Hair follicle dermal papilla cell (primary cell): ENCODE results near the gene KRT33B. TPM values are rescaled to one million over a fixed set of nuclear protein-coding genes. Genes with fewer than 3 reads are reported as not detected.

ENCODE experiments used
- total RNA-seq: library from RNA; depleted of rRNA; stranded (reverse); fragments of >200 nt; gene quantifications from 2 replicates; pipeline ENCODE4 v1.2.3, GENCODE V29; 2012

Gene KRT33B
- not detected in 2 replicates for total RNA-seq

GRCh38 chr17:41369713-41370112 lies at the start of gene KRT33B:
Gene KRT33B (minus strand): TSS chr17:41369813. CDS start chr17:41369750, 63 bp downstream.

GRCh38 chr17:41396996-41397660 lies 27.5 kb upstream of the KRT33B start, which contains the start of gene KRT31:
Gene KRT31 (minus strand): TSS chr17:41397608. CDS start chr17:41397539, 69 bp downstream.

GRCh38 chr17:41381943-41382342 lies 12.3 kb upstream of the KRT33B start, which contains the start of gene KRT34:
Gene KRT34 (minus strand): TSS chr17:41382306. CDS start chr17:41382246, 60 bp downstream.

GRCh38 chr17:41350381-41350878 lies 19.2 kb downstream of the KRT33B start, which contains the start of gene KRT33A:
Gene KRT33A (minus strand): TSS chr17:41350828. CDS start chr17:41350767, 61 bp downstream.

GRCh38 chr17:41315204-41315794 lies 54.3 kb downstream of the KRT33B start, which contains the start of gene KRTAP17-1:
Gene KRTAP17-1 (minus strand): TSS chr17:41315710. CDS start chr17:41315650, 60 bp downstream.

Other genes with a start within 250 kb of the KRT33B start
- gene KRTAP4-12, start 245.6 kb downstream of the KRT33B start, total RNA-seq: not detected in 2 replicates
- gene KRTAP4-6, start 229.3 kb downstream of the KRT33B start, total RNA-seq: not detected in 2 replicates
- not detected in 2 replicates for gene KRTAP4-5, start 220.0 kb downstream of the KRT33B start, total RNA-seq
- not detected in 2 replicates for gene KRTAP4-4, start 209.1 kb downstream of the KRT33B start, total RNA-seq
- gene KRTAP4-3, start 201.6 kb downstream of the KRT33B start, total RNA-seq: not detected in 2 replicates
- gene KRTAP4-2, start 191.6 kb downstream of the KRT33B start, total RNA-seq: not detected in 2 replicates
- gene KRTAP4-1, start 184.9 kb downstream of the KRT33B start, total RNA-seq: not detected in 2 replicates
- gene KRTAP9-1, start 179.9 kb downstream of the KRT33B start, total RNA-seq: not detected in 2 replicates
- not detected in 2 replicates for gene KRTAP9-2, start 143.2 kb downstream of the KRT33B start, total RNA-seq
- gene KRTAP9-3, start 137.4 kb downstream of the KRT33B start, total RNA-seq: not detected in 2 replicates
- gene KRTAP9-8, start 131.8 kb downstream of the KRT33B start, total RNA-seq: not detected in 2 replicates
- not detected in 2 replicates for gene KRTAP9-4, start 120.1 kb downstream of the KRT33B start, total RNA-seq
- gene KRTAP9-9, start 114.4 kb downstream of the KRT33B start, total RNA-seq: not detected in 2 replicates
- not detected in 2 replicates for gene KRTAP9-6, start 104.4 kb downstream of the KRT33B start, total RNA-seq
- gene KRTAP9-7, start 94.1 kb downstream of the KRT33B start, total RNA-seq: not detected in 2 replicates
- not detected in 2 replicates for gene KRTAP29-1, start 67.0 kb downstream of the KRT33B start, total RNA-seq
- not detected in 2 replicates for gene KRTAP16-1, start 60.5 kb downstream of the KRT33B start, total RNA-seq
- not detected in 2 replicates for gene KRTAP17-1, start 54.1 kb downstream of the KRT33B start, total RNA-seq
- not detected in 2 replicates for gene KRT33A, start 19.0 kb downstream of the KRT33B start, total RNA-seq
- gene KRT34, start 12.5 kb upstream of the KRT33B start, total RNA-seq: 0.16 TPM in 1 of 2 replicates, not detected in the other
- gene KRT31, start 27.8 kb upstream of the KRT33B start, total RNA-seq: not detected in 2 replicates
- gene KRT37, start 54.8 kb upstream of the KRT33B start, total RNA-seq: not detected in 2 replicates
- not detected in 2 replicates for gene KRT38, start 71.2 kb upstream of the KRT33B start, total RNA-seq
- not detected in 2 replicates for gene KRT32, start 97.6 kb upstream of the KRT33B start, total RNA-seq
- gene KRT35, start 111.3 kb upstream of the KRT33B start, total RNA-seq: not detected in 2 replicates
- gene KRT36, start 120.1 kb upstream of the KRT33B start, total RNA-seq: not detected in 2 replicates
- gene KRT13, start 135.8 kb upstream of the KRT33B start, total RNA-seq: not detected in 2 replicates
- 0.32 and 0.97 TPM in 2 replicates for gene KRT15, start 149.1 kb upstream of the KRT33B start, total RNA-seq
- 0.73 and 0.81 TPM in 2 replicates for gene KRT19, start 158.5 kb upstream of the KRT33B start, total RNA-seq
- gene KRT9, start 202.2 kb upstream of the KRT33B start, total RNA-seq: not detected in 2 replicates
- gene KRT14, start 217.1 kb upstream of the KRT33B start, total RNA-seq: 5.5 and 7.0 TPM in 2 replicates
- gene KRT16, start 243.0 kb upstream of the KRT33B start, total RNA-seq: 0.49 and 0.65 TPM in 2 replicates